HFFc6 (cell line): Measurements from ENCODE around the gene NPAS3. TPM values are rescaled to one million over a fixed set of nuclear protein-coding genes. Genes with fewer than 3 reads are reported as not detected.

Experiments
- DNase-seq: peaks from one replicate; pipeline ENCODE4 v3.0.0-alpha.2; 2018
- H3K27ac Mint-ChIP-seq: 2 replicates; pipeline ENCODE4 v1.8.0; 2020; ENCODE audit warnings: mild to moderate bottlenecking, mixed read lengths
- H3K27me3 Mint-ChIP-seq: 2 replicates; pipeline ENCODE4 v1.8.0; 2021; ENCODE audit warnings: mild to moderate bottlenecking, moderate library complexity, mixed read lengths; ENCODE audit not compliant: insufficient read depth
- H3K36me3 Mint-ChIP-seq: 2 replicates; pipeline ENCODE4 v1.8.0; 2021; ENCODE audit warnings: low read depth, mixed read lengths
- H3K4me1 Mint-ChIP-seq: 2 replicates; pipeline ENCODE4 v1.8.0; 2020; ENCODE audit warnings: low read depth, mixed read lengths
- H3K4me3 Mint-ChIP-seq: 2 replicates; pipeline ENCODE4 v1.8.0; 2020; ENCODE audit warnings: mild to moderate bottlenecking, moderate library complexity, mixed read lengths
- H3K9me3 Mint-ChIP-seq: 2 replicates; pipeline ENCODE4 v1.8.0; 2020; ENCODE audit warnings: mild to moderate bottlenecking, mixed read lengths
- total RNA-seq, 6 experiments: library from RNA; stranded (reverse); fragmentation: NEBNext Ultra II Directional; extraction: Animal tissue kit (Norgen Biotek cat#: 25700); gene quantifications; 2 replicates in 1 of 6; 3 replicates in 5 of 6; pipeline ENCODE4 v1.2.3, GENCODE V29; 2021
- TF ChIP-seq, protein P1 (sequence below): fragments of 200-600 bp; sonication (generic); IDR thresholded peaks from 2 replicates; pipeline ENCODE4 v1.5.0; 2021; ENCODE audit warnings: antibody characterized with exemption, mild to moderate bottlenecking

Gene NPAS3
- total RNA-seq, 6 experiments from 2014 or later, result not detected

DNA sequence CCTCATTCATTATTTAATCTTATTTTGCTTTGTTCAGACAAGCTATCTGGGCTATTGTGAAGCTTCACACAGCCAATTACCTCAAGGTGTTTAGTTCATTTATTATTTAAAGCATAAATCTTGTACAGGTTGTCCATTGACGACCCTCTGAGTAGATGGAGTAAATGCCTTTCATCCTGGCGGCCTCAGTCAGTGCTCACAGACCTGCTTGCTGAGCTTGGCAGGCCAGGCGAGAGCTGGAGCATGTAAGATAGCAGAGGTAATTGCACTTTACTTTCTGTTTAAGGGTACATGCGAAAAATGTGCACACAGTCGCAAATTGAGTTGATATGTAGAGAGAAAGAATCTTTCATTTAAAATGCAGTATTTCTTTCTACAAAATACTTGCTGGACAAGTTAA is 224.4 kb downstream of the NPAS3 start:
- no peaks in the 10 kb centered on the region for H3K4me1 Mint-ChIP-seq
- H3K9me3 Mint-ChIP-seq, result peaks cover 6% of the 10 kb centered on the region
- H3K27ac Mint-ChIP-seq, result no peak overlapping the region
- H3K36me3 Mint-ChIP-seq, result no peaks in the 10 kb centered on the region
- H3K27me3 Mint-ChIP-seq, result peaks cover 4% of the 10 kb centered on the region; the same call in 1 of the 2 replicates
- DNase-seq, result no peak
- H3K4me3 Mint-ChIP-seq, result no peak overlapping the region
- TF ChIP-seq, protein P1, sequence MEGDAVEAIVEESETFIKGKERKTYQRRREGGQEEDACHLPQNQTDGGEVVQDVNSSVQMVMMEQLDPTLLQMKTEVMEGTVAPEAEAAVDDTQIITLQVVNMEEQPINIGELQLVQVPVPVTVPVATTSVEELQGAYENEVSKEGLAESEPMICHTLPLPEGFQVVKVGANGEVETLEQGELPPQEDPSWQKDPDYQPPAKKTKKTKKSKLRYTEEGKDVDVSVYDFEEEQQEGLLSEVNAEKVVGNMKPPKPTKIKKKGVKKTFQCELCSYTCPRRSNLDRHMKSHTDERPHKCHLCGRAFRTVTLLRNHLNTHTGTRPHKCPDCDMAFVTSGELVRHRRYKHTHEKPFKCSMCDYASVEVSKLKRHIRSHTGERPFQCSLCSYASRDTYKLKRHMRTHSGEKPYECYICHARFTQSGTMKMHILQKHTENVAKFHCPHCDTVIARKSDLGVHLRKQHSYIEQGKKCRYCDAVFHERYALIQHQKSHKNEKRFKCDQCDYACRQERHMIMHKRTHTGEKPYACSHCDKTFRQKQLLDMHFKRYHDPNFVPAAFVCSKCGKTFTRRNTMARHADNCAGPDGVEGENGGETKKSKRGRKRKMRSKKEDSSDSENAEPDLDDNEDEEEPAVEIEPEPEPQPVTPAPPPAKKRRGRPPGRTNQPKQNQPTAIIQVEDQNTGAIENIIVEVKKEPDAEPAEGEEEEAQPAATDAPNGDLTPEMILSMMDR, result no peak

GRCh38 chr14:33163600-33163999 is 224.9 kb downstream of the NPAS3 start:
- no peaks in the 10 kb centered on the region for H3K4me1 Mint-ChIP-seq
- H3K27ac Mint-ChIP-seq, result no peak overlapping the region
- H3K4me3 Mint-ChIP-seq, result no peak overlapping the region
- DNase-seq, result no peak
- no peaks in the 10 kb centered on the region for H3K36me3 Mint-ChIP-seq
- H3K9me3 Mint-ChIP-seq, result peaks cover 1% of the 10 kb centered on the region
- TF ChIP-seq, protein P1, result no peak
- H3K27me3 Mint-ChIP-seq, result peaks cover 4% of the 10 kb centered on the region; the same call in 1 of the 2 replicates

GRCh38 chr14:33165144-33165925 is 226.7 kb downstream of the NPAS3 start:
- no peaks in the 10 kb centered on the region; the same call in 1 of the 2 replicates for H3K36me3 Mint-ChIP-seq
- no peak overlapping the region for H3K27ac Mint-ChIP-seq
- no peak overlapping the region for H3K4me3 Mint-ChIP-seq
- H3K4me1 Mint-ChIP-seq, result no peaks in the 10 kb centered on the region
- peaks cover 4% of the 10 kb centered on the region; the same call in 1 of the 2 replicates for H3K27me3 Mint-ChIP-seq
- H3K9me3 Mint-ChIP-seq, result no peaks in the 10 kb centered on the region; the same call in 1 of the 2 replicates
- peak; percentile 20 for DNase-seq
- TF ChIP-seq, protein P1, result no peak

GRCh38 chr14:33165926-33166289 is 227.2 kb downstream of the NPAS3 start:
- no peak for DNase-seq
- Mint-ChIP-seq H3K4me3 (no peak overlapping the region), H3K9me3 (no peaks in the 10 kb centered on the region; the same call in 1 of the 2 replicates), H3K27me3 (peaks cover 4% of the 10 kb centered on the region; the same call in 1 of the 2 replicates), H3K4me1 (no peaks in the 10 kb centered on the region), H3K27ac (no peak overlapping the region), H3K36me3 (no peaks in the 10 kb centered on the region; the same call in 1 of the 2 replicates)
- TF ChIP-seq, protein P1, result no peak

GRCh38 chr14:33175951-33176350 is 237.3 kb downstream of the NPAS3 start:
- Mint-ChIP-seq H3K27ac (no peak overlapping the region), H3K27me3 (no peaks in the 10 kb centered on the region; the same call in 1 of the 2 replicates), H3K9me3 (peaks cover 8% of the 10 kb centered on the region; the same call in 1 of the 2 replicates), H3K4me3 (no peak overlapping the region), H3K4me1 (no peaks in the 10 kb centered on the region), H3K36me3 (no peaks in the 10 kb centered on the region)
- TF ChIP-seq, protein P1, result no peak
- no peak for DNase-seq
